GM12873 (cell line): ENCODE measurements around the gene UMAD1.

Experiments used
- TF ChIP-seq, protein P1 (sequence below): IDR thresholded peaks from 2 replicates; pipeline ENCODE4 v1.5.1; 2012; ENCODE audit warnings: low read depth, mild to moderate bottlenecking, moderate library complexity, low read length, control low read depth; ENCODE audit not compliant: insufficient read depth; ENCODE audit errors: missing control alignments

The UMAD1 gene

GRCh38 chr7:7889791-7890568 lies 249.4 kb downstream of the UMAD1 start:
- TF ChIP-seq, protein P1, sequence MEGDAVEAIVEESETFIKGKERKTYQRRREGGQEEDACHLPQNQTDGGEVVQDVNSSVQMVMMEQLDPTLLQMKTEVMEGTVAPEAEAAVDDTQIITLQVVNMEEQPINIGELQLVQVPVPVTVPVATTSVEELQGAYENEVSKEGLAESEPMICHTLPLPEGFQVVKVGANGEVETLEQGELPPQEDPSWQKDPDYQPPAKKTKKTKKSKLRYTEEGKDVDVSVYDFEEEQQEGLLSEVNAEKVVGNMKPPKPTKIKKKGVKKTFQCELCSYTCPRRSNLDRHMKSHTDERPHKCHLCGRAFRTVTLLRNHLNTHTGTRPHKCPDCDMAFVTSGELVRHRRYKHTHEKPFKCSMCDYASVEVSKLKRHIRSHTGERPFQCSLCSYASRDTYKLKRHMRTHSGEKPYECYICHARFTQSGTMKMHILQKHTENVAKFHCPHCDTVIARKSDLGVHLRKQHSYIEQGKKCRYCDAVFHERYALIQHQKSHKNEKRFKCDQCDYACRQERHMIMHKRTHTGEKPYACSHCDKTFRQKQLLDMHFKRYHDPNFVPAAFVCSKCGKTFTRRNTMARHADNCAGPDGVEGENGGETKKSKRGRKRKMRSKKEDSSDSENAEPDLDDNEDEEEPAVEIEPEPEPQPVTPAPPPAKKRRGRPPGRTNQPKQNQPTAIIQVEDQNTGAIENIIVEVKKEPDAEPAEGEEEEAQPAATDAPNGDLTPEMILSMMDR = no peak

DNA sequence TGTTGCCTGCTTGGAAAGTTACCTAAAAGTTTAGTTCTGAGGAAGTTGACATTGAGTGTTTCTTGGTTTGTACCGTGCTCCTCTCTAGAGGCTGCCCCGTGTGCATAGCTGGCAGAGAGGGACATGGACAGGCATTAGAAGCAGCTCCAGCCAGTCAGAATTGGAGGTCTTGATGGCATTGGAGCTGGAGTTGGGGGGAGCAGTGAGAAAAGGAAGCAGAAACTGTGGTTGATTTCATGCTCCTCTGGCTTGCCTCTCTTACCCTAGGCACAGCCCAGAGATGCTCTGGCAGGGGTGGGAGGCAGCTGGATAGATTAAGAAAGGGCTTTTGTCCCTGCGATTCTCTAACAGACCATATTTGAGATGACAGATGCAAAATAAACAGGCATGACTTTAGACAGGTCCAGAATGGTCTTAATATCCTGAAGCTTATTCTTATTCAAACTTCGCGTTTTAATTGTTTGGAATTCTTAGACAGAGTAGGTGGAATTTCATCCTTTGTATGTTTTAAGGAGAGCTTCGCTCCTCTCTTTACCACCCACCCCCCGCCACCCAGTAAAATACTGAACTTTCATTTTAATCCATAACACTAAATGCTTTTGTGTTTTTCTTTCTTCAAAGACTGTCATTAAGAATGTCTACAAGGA lies 254.6 kb downstream of the UMAD1 start:
- TF ChIP-seq, protein P1 = no peak

- TF ChIP-seq, protein P1 = no peak
Measured at GRCh38 chr7:7895754-7896153, 255.2 kb downstream of the UMAD1 start.

GRCh38 chr7:7897509-7897908 lies 257.0 kb downstream of the UMAD1 start:
- TF ChIP-seq, protein P1 = no peak

DNA sequence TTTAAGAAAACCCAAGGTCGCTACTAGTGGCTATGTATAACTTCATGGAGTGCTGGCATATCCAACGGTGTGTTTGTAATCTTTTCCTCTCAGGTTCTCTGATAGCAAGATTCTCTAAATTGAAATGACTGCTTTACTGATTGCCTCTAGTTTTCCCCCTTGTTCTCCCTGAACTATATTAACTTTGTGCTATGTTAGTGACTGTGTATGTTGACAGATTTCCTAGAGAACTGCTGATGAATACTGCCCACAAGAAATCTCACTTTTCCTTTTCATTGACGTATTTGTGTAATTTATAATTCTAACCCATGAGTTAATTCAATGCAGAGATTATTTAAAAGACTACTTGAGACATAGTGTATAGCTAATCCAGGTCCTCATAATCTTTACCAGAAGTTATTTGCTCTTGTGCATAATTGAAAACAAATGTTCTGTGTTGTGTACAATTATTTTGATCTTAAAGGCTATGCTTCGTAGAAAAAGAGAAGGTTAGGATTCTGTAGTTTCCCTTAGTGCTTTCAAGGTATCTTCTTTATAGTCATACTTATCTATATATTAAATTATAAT lies 257.5 kb downstream of the UMAD1 start:
- TF ChIP-seq, protein P1 = no peak

DNA sequence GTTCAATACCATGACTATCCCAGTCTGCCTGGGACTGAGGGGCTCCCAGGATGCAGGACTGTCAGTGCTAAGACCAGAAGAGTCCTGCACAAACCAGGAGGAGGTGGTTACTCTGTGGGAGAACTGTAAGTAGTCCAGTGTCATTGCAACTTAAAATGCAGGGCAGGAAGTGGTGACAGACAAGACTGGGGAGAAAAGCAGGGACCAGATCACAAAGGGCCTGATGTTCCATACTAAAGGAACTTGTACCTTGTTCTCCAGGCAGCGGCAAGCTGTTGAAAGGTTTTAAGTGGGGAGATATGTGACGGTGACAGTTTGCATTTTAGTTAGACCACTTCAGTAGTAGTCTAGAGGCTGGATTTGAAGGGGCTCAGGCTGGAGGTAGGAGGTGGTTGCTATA lies 262.3 kb downstream of the UMAD1 start:
- TF ChIP-seq, protein P1 = no peak

DNA sequence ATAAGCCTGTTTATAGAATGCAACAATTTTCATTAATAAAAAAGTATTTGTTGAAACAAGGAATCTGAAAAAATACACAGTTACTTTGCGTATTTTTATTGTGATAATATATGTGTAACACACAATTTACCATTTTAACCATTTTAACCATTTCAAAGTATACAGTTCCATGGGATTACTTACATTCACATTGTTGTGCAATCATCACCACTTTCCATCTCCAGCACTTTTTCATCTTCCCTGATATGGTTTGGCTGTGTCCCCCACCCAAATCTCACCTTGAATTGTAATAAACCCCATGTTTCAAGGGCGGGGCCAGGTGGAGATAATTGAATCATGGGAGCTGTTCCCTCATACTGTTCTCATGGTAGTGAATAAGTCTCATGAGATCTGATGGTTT lies 266.8 kb downstream of the UMAD1 start:
- TF ChIP-seq, protein P1 = no peak
